ENCODE results near the gene BIRC6. TPM values are rescaled to one million over a fixed set of nuclear protein-coding genes. Genes with fewer than 3 reads are reported as not detected.

BIRC6 gene
- total RNA-seq, 1 donor from 2014 or later: 105 TPM

GRCh38 chr2:32479993-32480392, 123.2 kb downstream of the BIRC6 start:
- H3K27ac Mint-ChIP-seq: no peak overlapping the region
- no peaks in the 10 kb centered on the region for H3K27me3 Mint-ChIP-seq
- no peak overlapping the region for H3K4me3 Mint-ChIP-seq
- H3K9me3 Mint-ChIP-seq: no peaks in the 10 kb centered on the region
- no peak for DNase-seq
- H3K36me3 Mint-ChIP-seq (ENCODE audit: low read depth): peaks cover 44% of the 10 kb centered on the region
- H3K4me1 Mint-ChIP-seq: no peaks in the 10 kb centered on the region
- intact Hi-C loops (cut with micrococcal nuclease): no loop called here

GRCh38 chr2:32482471-32482870, 125.6 kb downstream of the BIRC6 start:
- Mint-ChIP-seq H3K4me3 (no peak overlapping the region), H3K36me3 (ENCODE audit: low read depth) (peaks cover 49% of the 10 kb centered on the region), H3K27ac (no peak overlapping the region), H3K27me3 (no peaks in the 10 kb centered on the region), H3K4me1 (peaks cover 5% of the 10 kb centered on the region), H3K9me3 (no peaks in the 10 kb centered on the region)
- DNase-seq: no peak
- intact Hi-C loops (cut with micrococcal nuclease): no loop called here

- Mint-ChIP-seq H3K36me3 (ENCODE audit: low read depth) (peaks cover 51% of the 10 kb centered on the region), H3K27me3 (no peaks in the 10 kb centered on the region), H3K4me3 (no peak overlapping the region), H3K27ac (peak overlapping the region; percentile 38), H3K4me1 (peaks cover 5% of the 10 kb centered on the region), H3K9me3 (no peaks in the 10 kb centered on the region)
- intact Hi-C loops (cut with micrococcal nuclease): no loop called here
- no peak for DNase-seq
Measured at GRCh38 chr2:32484937-32485336, 128.1 kb downstream of the BIRC6 start.

GRCh38 chr2:32485399-32485798, 128.6 kb downstream of the BIRC6 start:
- Mint-ChIP-seq H3K9me3 (no peaks in the 10 kb centered on the region), H3K27ac (peak overlapping the region; percentile 30), H3K36me3 (ENCODE audit: low read depth) (peaks cover 48% of the 10 kb centered on the region), H3K27me3 (no peaks in the 10 kb centered on the region), H3K4me3 (no peak overlapping the region), H3K4me1 (peaks cover 5% of the 10 kb centered on the region)
- no peak for DNase-seq
- intact Hi-C loops (cut with micrococcal nuclease): no loop called here

GRCh38 chr2:32489061-32489460, 132.2 kb downstream of the BIRC6 start:
- Mint-ChIP-seq H3K36me3 (ENCODE audit: low read depth) (peaks cover 34% of the 10 kb centered on the region), H3K4me3 (no peak overlapping the region), H3K27ac (no peak overlapping the region), H3K9me3 (no peaks in the 10 kb centered on the region), H3K4me1 (peaks cover 5% of the 10 kb centered on the region), H3K27me3 (no peaks in the 10 kb centered on the region)
- intact Hi-C loops (cut with micrococcal nuclease): no loop called here
- DNase-seq: no peak

- Mint-ChIP-seq H3K36me3 (ENCODE audit: low read depth) (peaks cover 21% of the 10 kb centered on the region), H3K27ac (no peak overlapping the region), H3K9me3 (no peaks in the 10 kb centered on the region), H3K27me3 (no peaks in the 10 kb centered on the region), H3K4me1 (no peaks in the 10 kb centered on the region), H3K4me3 (no peak overlapping the region)
- DNase-seq: no peak
- intact Hi-C loops (cut with micrococcal nuclease): no loop called here
Measured at GRCh38 chr2:32491346-32491745, 134.5 kb downstream of the BIRC6 start.

GRCh38 chr2:32495139-32495538, 138.3 kb downstream of the BIRC6 start:
- H3K4me3 Mint-ChIP-seq: no peak overlapping the region
- no peak overlapping the region for H3K27ac Mint-ChIP-seq
- no peaks in the 10 kb centered on the region for H3K4me1 Mint-ChIP-seq
- H3K36me3 Mint-ChIP-seq (ENCODE audit: low read depth): peaks cover 25% of the 10 kb centered on the region
- intact Hi-C loops (cut with micrococcal nuclease): no loop called here
- H3K9me3 Mint-ChIP-seq: no peaks in the 10 kb centered on the region
- H3K27me3 Mint-ChIP-seq: no peaks in the 10 kb centered on the region
- DNase-seq: no peak

- Mint-ChIP-seq H3K27ac (no peak overlapping the region), H3K9me3 (no peaks in the 10 kb centered on the region), H3K27me3 (no peaks in the 10 kb centered on the region), H3K36me3 (ENCODE audit: low read depth) (peaks cover 26% of the 10 kb centered on the region), H3K4me1 (no peaks in the 10 kb centered on the region), H3K4me3 (no peak overlapping the region)
- intact Hi-C loops (cut with micrococcal nuclease): no loop called here
- no peak for DNase-seq
Measured at GRCh38 chr2:32496662-32497061, 139.8 kb downstream of the BIRC6 start.

GRCh38 chr2:32498306-32498705, 141.5 kb downstream of the BIRC6 start:
- H3K36me3 Mint-ChIP-seq (ENCODE audit: low read depth): peaks cover 34% of the 10 kb centered on the region
- H3K4me1 Mint-ChIP-seq: no peaks in the 10 kb centered on the region
- DNase-seq: no peak
- H3K4me3 Mint-ChIP-seq: no peak overlapping the region
- no peaks in the 10 kb centered on the region for H3K9me3 Mint-ChIP-seq
- intact Hi-C loops (cut with micrococcal nuclease): no loop called here
- H3K27me3 Mint-ChIP-seq: no peaks in the 10 kb centered on the region
- H3K27ac Mint-ChIP-seq: no peak overlapping the region

- DNase-seq: no peak
- Mint-ChIP-seq H3K4me1 (peaks cover 5% of the 10 kb centered on the region), H3K27ac (no peak overlapping the region), H3K27me3 (no peaks in the 10 kb centered on the region), H3K4me3 (no peak overlapping the region), H3K9me3 (no peaks in the 10 kb centered on the region), H3K36me3 (ENCODE audit: low read depth) (peaks cover 33% of the 10 kb centered on the region)
- intact Hi-C loops (cut with micrococcal nuclease): no loop called here
Measured at GRCh38 chr2:32502941-32503340, 146.1 kb downstream of the BIRC6 start.

- H3K9me3 Mint-ChIP-seq: no peaks in the 10 kb centered on the region
- no peak overlapping the region for H3K4me3 Mint-ChIP-seq
- intact Hi-C loops (cut with micrococcal nuclease): no loop called here
- H3K27me3 Mint-ChIP-seq: no peaks in the 10 kb centered on the region
- no peak overlapping the region for H3K27ac Mint-ChIP-seq
- peaks cover 35% of the 10 kb centered on the region for H3K36me3 Mint-ChIP-seq (ENCODE audit: low read depth)
- peaks cover 5% of the 10 kb centered on the region for H3K4me1 Mint-ChIP-seq
- DNase-seq: no peak
Measured at GRCh38 chr2:32504877-32505478, 148.2 kb downstream of the BIRC6 start.

- no peak overlapping the region for H3K4me3 Mint-ChIP-seq
- intact Hi-C loops (cut with micrococcal nuclease): no loop called here
- no peaks in the 10 kb centered on the region for H3K27me3 Mint-ChIP-seq
- no peak for DNase-seq
- peaks cover 5% of the 10 kb centered on the region for H3K4me1 Mint-ChIP-seq
- peak overlapping the region; percentile 68 for H3K27ac Mint-ChIP-seq
- peaks cover 37% of the 10 kb centered on the region for H3K36me3 Mint-ChIP-seq (ENCODE audit: low read depth)
- no peaks in the 10 kb centered on the region for H3K9me3 Mint-ChIP-seq
Measured at GRCh38 chr2:32506446-32506845, 149.6 kb downstream of the BIRC6 start.

GRCh38 chr2:32514946-32515345, 158.1 kb downstream of the BIRC6 start:
- H3K36me3 Mint-ChIP-seq (ENCODE audit: low read depth): peaks cover 61% of the 10 kb centered on the region
- DNase-seq: no peak
- no peaks in the 10 kb centered on the region for H3K27me3 Mint-ChIP-seq
- H3K4me3 Mint-ChIP-seq: no peak overlapping the region
- intact Hi-C loops (cut with micrococcal nuclease): no loop called here
- H3K27ac Mint-ChIP-seq: no peak overlapping the region
- H3K9me3 Mint-ChIP-seq: no peaks in the 10 kb centered on the region
- H3K4me1 Mint-ChIP-seq: no peaks in the 10 kb centered on the region

GRCh38 chr2:32516567-32516966, 159.7 kb downstream of the BIRC6 start:
- DNase-seq: no peak
- H3K4me1 Mint-ChIP-seq: no peaks in the 10 kb centered on the region
- H3K4me3 Mint-ChIP-seq: no peak overlapping the region
- no peaks in the 10 kb centered on the region for H3K27me3 Mint-ChIP-seq
- intact Hi-C loops (cut with micrococcal nuclease): no loop called here
- no peaks in the 10 kb centered on the region for H3K9me3 Mint-ChIP-seq
- no peak overlapping the region for H3K27ac Mint-ChIP-seq
- peaks cover 63% of the 10 kb centered on the region for H3K36me3 Mint-ChIP-seq (ENCODE audit: low read depth)

GRCh38 chr2:32522770-32523169, 165.9 kb downstream of the BIRC6 start:
- DNase-seq: no peak
- Mint-ChIP-seq H3K4me1 (no peaks in the 10 kb centered on the region), H3K4me3 (no peak overlapping the region), H3K9me3 (no peaks in the 10 kb centered on the region), H3K27me3 (no peaks in the 10 kb centered on the region), H3K36me3 (ENCODE audit: low read depth) (peaks cover 55% of the 10 kb centered on the region), H3K27ac (no peak overlapping the region)
- intact Hi-C loops (cut with micrococcal nuclease): no loop called here

Data from activated CD4-positive, alpha-beta T cell treated with anti-CD3 and anti-CD28 coated beads, Interleukin-2, amount 10 ng/mL, durations not matched to agents 24 days and 14 days (primary cell).